Raji (cell line): ENCODE data around the gene GLRA1.

Experiments used
- POLR2A ChIP-seq: IDR thresholded peaks from 2 replicates; pipeline ENCODE4 v1.6.1; 2011; ENCODE audit warnings: low read depth, low read length, control low read depth; ENCODE audit not compliant: insufficient read depth

GLRA1 gene

DNA sequence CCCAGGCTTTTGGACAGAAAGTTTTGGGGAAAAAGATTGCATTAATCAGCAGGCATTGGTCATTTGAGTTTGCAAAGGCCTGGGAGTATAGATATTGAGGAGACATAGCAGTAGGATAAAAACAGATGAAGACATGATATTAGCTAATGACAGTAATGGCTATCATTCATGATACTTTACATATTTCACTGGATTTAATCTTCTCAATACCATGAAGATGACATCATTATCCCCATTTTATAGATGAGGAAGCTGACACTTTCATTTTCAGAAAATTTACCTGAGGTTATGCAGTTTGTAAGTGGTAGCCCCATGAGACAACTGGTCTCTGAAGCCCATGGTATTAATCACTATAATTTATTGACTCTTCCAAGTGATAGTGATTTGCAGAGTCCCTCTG, 23.0 kb downstream of the GLRA1 start:
- no peak for TF ChIP-seq POLR2A

DNA sequence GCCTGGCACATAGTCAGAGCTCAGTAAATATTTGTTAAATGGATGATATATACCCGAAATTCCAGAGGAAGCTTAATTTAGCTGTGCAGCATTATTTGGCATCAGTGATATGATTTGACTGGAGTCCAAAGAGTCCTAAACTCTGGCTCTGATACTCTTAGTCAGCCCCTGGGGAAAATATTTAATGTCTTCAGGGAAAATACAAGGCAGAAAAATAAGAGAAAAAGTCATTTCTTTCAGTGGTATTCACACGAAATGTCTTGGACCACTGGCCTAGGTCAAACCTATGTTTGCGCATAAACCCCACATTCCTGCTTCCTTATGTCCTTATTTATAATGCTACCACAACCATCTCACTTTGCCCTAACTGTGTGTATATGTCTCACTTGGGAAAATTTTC, 23.8 kb downstream of the GLRA1 start:
- TF ChIP-seq POLR2A: no peak

DNA sequence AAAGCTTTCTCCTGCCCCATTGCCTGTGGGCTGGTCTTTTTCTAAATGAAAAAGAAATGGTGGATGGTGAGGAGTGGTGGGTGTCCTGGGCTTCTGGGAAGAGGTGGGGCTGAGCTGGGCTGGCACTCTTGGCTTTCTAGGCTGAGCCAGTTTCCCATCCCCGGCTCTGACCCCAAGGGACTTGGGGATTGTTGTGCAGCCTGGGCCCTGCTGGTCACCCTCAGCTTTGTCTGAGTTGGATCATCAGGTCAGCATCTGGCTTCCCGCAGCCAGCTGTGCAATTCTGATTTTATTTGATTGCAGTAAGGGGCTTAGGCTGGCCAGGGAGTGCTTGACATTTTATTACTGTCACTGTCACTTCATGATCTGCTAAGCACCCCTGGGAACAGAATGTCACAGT, 25.3 kb downstream of the GLRA1 start:
- no peak for TF ChIP-seq POLR2A

- TF ChIP-seq POLR2A: no peak
Measured at GRCh38 chr5:151897896-151898295, 26.8 kb downstream of the GLRA1 start.

DNA sequence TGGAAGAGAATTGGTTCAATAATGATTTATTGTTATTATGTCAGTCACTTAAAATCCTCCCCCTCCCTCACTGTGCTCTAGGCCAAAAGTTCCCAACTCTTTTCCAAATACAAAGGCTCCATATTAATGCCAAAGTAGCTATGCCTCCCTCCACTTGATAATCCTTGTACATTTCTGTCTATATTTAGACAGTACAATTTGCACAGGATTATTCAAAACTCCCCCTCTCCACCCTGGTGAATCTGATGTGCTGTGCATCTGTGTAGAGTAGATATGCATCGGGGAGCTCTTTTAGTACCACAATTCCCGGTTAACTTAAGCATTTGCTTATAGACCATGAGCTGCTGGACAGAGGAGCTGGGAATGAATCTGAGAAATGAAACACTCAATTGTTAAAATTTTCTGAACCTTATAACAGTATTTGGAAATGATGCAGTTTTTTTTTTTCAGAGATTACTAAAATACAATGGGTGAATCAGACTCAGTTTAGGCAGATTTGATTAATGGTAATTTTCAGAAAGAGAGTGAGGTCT, 27.6 kb downstream of the GLRA1 start:
- no peak for TF ChIP-seq POLR2A

- TF ChIP-seq POLR2A: no peak
Measured at GRCh38 chr5:151896031-151896691, 28.5 kb downstream of the GLRA1 start.

- TF ChIP-seq POLR2A: no peak
Measured at GRCh38 chr5:151895660-151896030, 29.0 kb downstream of the GLRA1 start.

DNA sequence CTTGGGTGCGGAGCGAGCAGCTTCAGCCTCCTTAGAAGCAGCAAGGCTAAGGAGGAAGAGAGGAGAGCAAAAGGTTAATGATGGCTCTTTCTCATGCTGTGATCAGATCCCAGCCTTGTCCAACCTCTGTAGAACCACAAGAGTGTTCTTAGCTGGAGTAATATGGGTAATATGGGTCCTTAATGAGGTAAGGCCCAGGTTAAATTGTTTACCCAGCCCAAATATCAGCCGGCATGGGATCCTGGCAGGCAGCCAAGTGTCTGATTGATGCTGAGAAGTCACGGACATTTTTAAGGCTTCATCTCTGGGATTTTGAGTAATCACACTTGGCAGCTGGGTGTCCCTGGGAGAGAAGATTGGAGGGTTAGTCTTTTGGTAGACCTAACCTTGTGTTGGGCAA, 32.3 kb downstream of the GLRA1 start:
- TF ChIP-seq POLR2A: no peak

- TF ChIP-seq POLR2A: no peak
Measured at GRCh38 chr5:151890299-151890698, 34.4 kb downstream of the GLRA1 start.

DNA sequence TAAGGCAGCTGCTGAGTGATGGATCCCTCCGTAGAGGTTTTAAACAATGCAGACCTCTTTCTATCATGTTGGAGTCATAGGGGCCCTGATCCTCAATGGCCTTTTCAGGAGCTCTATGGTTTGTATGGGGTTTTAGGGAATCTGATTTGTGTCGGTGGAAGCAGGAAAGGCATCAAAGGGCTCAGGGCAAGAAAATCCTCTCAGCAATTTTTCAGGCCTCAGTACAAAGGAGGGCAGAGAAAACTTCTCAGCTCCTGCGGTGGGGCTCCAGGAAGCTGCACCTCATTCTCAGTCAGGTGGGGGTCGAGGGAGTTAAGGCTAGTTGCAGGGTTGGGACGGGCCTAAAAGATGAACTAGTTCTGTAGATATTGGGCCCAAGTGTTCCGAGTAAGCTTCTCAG, 35.0 kb downstream of the GLRA1 start:
- TF ChIP-seq POLR2A: no peak

DNA sequence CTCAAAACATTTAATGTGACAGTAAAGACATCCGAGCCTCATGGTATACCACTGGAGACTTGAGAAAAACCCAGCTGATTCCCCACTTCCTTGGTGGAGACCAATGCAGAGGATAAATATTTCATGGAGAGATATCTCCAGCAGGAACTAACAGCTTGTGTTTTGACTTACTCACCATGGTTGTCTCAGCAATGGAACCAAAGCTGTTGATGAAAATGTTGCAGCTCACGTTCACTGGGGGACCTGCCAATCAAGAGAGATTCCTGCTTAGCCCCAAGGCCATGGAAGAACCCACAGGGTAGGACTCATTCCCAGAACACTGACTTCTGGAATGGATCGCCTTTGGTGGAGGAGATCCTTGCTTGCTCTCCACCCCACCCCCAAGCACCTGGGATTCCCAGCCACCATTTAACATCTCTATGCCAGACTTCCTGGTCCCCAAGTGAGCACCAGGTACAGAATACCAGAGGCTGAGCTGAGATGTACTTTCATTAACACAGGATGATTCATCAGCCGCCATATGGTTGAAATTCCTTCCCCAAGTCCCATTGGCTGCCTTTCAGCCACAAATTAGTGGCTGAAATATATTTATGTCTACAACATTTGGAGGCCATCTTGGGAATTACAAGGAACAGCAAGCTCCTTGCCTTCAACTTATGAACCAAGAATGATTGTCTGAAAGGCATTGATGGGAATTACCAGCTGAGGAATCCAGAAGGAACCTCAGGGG, 37.9 kb downstream of the GLRA1 start:
- no peak for TF ChIP-seq POLR2A

DNA sequence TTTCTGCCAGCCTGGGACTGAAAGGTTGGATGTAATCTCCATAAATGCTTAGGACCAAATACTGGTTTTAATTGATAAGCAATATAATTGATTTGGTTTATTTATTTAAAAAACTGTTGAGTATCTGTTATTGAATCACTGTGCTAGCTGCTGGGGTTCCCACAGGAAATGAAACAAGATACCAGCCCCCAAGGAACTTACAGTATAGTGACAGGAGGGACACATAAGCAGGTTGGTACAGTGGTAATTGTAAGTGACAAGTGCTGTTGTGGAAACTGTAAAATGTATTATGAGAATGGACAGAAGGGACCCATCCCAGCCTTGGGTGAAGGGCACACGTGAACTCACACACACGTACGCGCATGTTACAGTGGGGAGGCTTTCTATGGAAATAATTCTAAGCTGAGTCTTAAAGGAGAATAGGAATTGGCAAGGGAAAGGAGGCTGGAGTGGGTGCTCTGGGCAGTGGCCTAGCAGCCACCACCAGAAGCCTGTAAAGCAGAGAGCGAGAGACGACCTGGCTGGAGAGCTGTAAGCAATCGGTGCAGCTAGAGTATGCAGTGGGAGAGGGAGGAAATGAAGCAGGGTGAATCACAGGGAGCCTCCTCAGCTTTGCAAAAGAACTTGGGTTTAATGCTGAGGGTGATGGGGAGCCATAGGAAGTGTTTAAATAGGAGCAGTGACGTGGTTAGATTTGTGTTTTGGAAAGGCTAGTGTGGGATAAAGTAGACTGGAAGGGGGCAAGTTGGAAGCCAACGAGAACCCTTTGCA, 39.3 kb downstream of the GLRA1 start:
- TF ChIP-seq POLR2A: no peak

GRCh38 chr5:151881621-151882225, 42.9 kb downstream of the GLRA1 start:
- no peak for TF ChIP-seq POLR2A

DNA sequence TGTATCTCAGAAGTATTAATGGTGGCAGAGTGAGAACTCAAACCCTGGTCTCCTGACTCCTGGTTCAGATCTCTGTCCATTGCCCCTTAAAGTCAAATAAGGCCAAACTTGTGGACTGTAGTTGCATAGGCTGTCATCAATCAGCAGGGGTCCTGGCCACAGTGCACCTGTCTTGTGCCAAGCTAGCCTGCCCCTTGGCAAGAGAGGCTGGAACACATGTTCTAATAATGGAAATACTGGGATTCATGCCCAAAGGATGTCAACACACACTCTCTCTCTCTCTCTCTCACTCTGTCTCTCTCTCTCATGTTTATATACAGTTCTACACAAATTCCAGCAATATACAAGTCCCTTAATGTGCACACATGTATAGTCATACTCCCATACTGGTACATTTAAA, 44.3 kb downstream of the GLRA1 start:
- no peak for TF ChIP-seq POLR2A

- TF ChIP-seq POLR2A: no peak
Measured at GRCh38 chr5:151873701-151874100, 51.0 kb downstream of the GLRA1 start.
